ENCODE results near the gene CX3CR1.

Gene CX3CR1

GRCh38 chr3:39224288-39224687 is 55.5 kb downstream of the CX3CR1 start:
- DNase-seq (ENCODE audit: low read depth in 1 of 2, low spot score in 1 of 2), result no peak

DNA sequence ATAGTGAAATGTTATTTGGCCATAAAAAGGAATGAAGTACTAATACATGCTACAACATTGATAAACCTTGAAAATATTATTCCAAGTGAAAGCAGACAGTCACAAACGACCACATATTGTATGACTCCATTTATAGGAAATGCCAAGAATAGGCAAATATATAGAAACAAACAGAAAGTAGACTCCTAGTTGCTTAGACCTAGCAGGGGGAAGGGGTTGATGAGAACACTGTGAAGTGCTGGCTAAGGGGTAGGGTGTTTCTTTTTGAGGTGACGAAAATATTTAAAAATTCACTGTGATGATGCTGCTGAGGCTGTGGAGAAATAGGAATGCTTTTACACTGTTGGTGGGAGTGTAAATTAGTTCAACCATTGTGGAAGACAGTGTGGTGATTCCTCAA is 56.9 kb downstream of the CX3CR1 start:
- DNase-seq (ENCODE audit: low read depth in 1 of 2, low spot score in 1 of 2), result no peak

DNA sequence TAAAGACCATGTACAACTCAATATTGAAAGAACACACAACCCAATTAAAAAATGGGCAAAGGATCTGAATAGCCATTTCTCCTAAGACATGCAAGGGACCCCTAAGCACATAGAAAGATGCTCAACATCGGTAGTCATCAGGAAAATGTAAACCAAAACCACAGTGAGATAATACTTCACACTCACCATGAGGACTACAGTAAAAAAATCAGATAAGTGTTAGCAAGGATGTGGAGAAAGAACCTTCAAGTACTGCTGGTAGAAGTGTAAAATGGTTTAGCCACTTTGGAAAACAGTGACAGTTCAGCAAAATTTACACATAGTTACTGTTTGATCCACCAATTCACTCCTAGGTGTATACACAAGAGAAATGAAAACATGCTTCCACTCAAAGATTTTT is 57.4 kb downstream of the CX3CR1 start:
- DNase-seq (ENCODE audit: low read depth in 1 of 2, low spot score in 1 of 2), result no peak

DNA sequence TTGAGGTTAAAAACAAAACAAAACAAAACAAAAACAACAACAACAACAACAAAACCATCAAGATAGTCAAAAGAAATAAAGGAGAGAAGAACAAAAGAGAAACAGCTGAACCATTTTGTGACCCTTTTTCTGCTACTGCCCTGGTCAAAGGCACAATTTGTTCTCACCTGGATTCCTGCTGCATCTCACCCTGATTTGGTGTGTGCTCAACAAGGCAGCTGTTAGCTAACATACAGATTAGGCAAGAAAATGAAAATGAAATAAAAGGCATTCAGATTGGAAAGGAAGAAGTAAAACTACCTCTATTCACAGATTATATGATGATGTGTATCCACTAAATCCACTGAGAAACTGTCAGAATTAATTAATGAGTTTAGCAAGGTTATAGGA is 58.7 kb downstream of the CX3CR1 start:
- DNase-seq (ENCODE audit: low read depth in 1 of 2, low spot score in 1 of 2), result no peak

GRCh38 chr3:39220407-39221140 is 59.3 kb downstream of the CX3CR1 start:
- no peak for DNase-seq (ENCODE audit: low read depth in 1 of 2, low spot score in 1 of 2)

GRCh38 chr3:39219702-39220101 is 60.1 kb downstream of the CX3CR1 start:
- DNase-seq (ENCODE audit: low read depth in 1 of 2, low spot score in 1 of 2), result no peak

GRCh38 chr3:39216176-39216790 is 63.6 kb downstream of the CX3CR1 start:
- DNase-seq (ENCODE audit: low read depth in 1 of 2, low spot score in 1 of 2), result no peak

- no peak for DNase-seq (ENCODE audit: low read depth in 1 of 2, low spot score in 1 of 2)
Measured at GRCh38 chr3:39213613-39214012, 66.2 kb downstream of the CX3CR1 start.

Measured in stimulated activated CD4-positive, alpha-beta T cell treated with anti-CD3 and anti-CD28 coated beads, Interleukin-15, amount 100 ng/mL, for 1 hour (primary cell).